HepG2 (cell line): Measurements from ENCODE around the gene SLC48A1. TPM values are rescaled to one million over a fixed set of nuclear protein-coding genes. Genes with fewer than 3 reads are reported as not detected.
A peak's percentile ranks its signal among the peaks of the same experiment; 100 is the strongest.

Source experiments
- DPF2 ChIP-seq: sonication (generic); formaldehyde crosslinking; IDR thresholded peaks from 2 replicates; pipeline ENCODE4 v1.4.0; 2020; ENCODE audit warnings: mild to moderate bottlenecking, low read depth, missing genetic modification reagents, borderline replicate concordance
- ELF4 ChIP-seq: sonication (generic); formaldehyde crosslinking; IDR thresholded peaks from 2 replicates; pipeline ENCODE4 v1.5.0; 2020; ENCODE audit warnings: missing genetic modification reagents, mild to moderate bottlenecking, moderate library complexity, borderline replicate concordance
- GFI1 ChIP-seq: sonication (generic); formaldehyde crosslinking; IDR thresholded peaks from 2 replicates; pipeline ENCODE4 v1.5.0; 2020; ENCODE audit warnings: missing genetic modification reagents, mild to moderate bottlenecking, borderline replicate concordance
- HCFC1 ChIP-seq: fragments of 150-350 bp; IDR thresholded peaks from 2 replicates; pipeline ENCODE4 v1.6.1; 2014; ENCODE audit warnings: low read depth, low read length
- HDAC2 ChIP-seq: sonication (generic); formaldehyde crosslinking; IDR thresholded peaks from 2 replicates; pipeline ENCODE4 v1.4.0; 2020; ENCODE audit warnings: missing genetic modification reagents
- HOXA9 ChIP-seq: sonication (generic); formaldehyde crosslinking; IDR thresholded peaks from 2 replicates; pipeline ENCODE4 v1.8.1; 2022; ENCODE audit warnings: missing genetic modification reagents, mild to moderate bottlenecking, moderate library complexity, borderline replicate concordance
- PHB2 ChIP-seq: fragments of 450-650 bp; IDR thresholded peaks from 2 replicates; pipeline ENCODE4 v1.6.1; 2018; ENCODE audit not compliant: partially characterized antibody
- PREB ChIP-seq: sonication (generic); formaldehyde crosslinking; IDR thresholded peaks from 2 replicates; pipeline ENCODE4 v1.4.0; 2020; ENCODE audit warnings: missing genetic modification reagents
- SIN3B ChIP-seq: fragments of 150-350 bp; IDR thresholded peaks from 2 replicates; pipeline ENCODE4 v1.6.1; 2014; ENCODE audit warnings: low read length
- SYNCRIP ChIP-seq: fragments of 200-400 bp; formaldehyde crosslinking; IDR thresholded peaks from 2 replicates; pipeline ENCODE4 v1.6.1; 2018; ENCODE audit warnings: mild to moderate bottlenecking, low read depth, low read length; ENCODE audit not compliant: insufficient read depth
- TBP ChIP-seq: sonication (generic); formaldehyde crosslinking; IDR thresholded peaks from 2 replicates; pipeline ENCODE4 v1.5.0; 2020; ENCODE audit warnings: missing genetic modification reagents
- ZNF367 ChIP-seq: sonication (generic); formaldehyde crosslinking; IDR thresholded peaks from 2 replicates; pipeline ENCODE4 v1.4.0; 2020; ENCODE audit warnings: missing genetic modification reagents, borderline replicate concordance
- ZNF609 ChIP-seq: sonication (generic); formaldehyde crosslinking; IDR thresholded peaks from 2 replicates; pipeline ENCODE4 v1.4.0; 2020; ENCODE audit warnings: mild to moderate bottlenecking, missing genetic modification reagents, borderline replicate concordance
- ZSCAN9 ChIP-seq: IDR thresholded peaks from 2 replicates; pipeline ENCODE4 v1.6.1; 2016; ENCODE audit warnings: borderline replicate concordance
- polyA plus RNA-seq, 8 experiments: library from polyadenylated mRNA; depleted of rRNA in 3 of 8; stranded (reverse) in 7 of 8; unstranded in 1 of 8; fragments of >200 nt; fragmentation: Illumina TruSeq in 4 of 8; extraction: Trizol in 4 of 8; gene quantifications; 2 replicates each; pipeline versions ENCODE4 v1.2.1 to v1.2.3, GENCODE V29; 2011 to 2016; ENCODE audit warnings: low read depth in 4 of 8, missing spikeins in 1 of 8, mixed read lengths in 1 of 8; ENCODE audit not compliant: insufficient read depth in 1 of 8
- total RNA-seq, 5 experiments: library from RNA; depleted of rRNA; stranded (reverse); fragments of >200 nt; fragmentation: Illumina TruSeq; extraction: Trizol; gene quantifications; 2 replicates each; pipeline ENCODE4 v1.2.3, GENCODE V29; 2016; ENCODE audit warnings: low read depth in 1 of 5
- TF ChIP-seq, protein P1 (sequence below): sonication (generic); formaldehyde crosslinking; conservative IDR thresholded peaks from 2 replicates; pipeline ENCODE4 v1.8.0; 2022; ENCODE audit warnings: mild to moderate bottlenecking, moderate library complexity, missing genetic modification reagents
- TF ChIP-seq, protein P2 (sequence below): sonication (generic); formaldehyde crosslinking; IDR thresholded peaks from 2 replicates; pipeline ENCODE4 v1.8.0; 2022; ENCODE audit warnings: missing genetic modification reagents, mild to moderate bottlenecking, moderate library complexity, borderline replicate concordance
- TF ChIP-seq, protein P3 (sequence below): sonication (generic); formaldehyde crosslinking; conservative IDR thresholded peaks from 2 replicates; pipeline ENCODE4 v1.8.0; 2022; ENCODE audit warnings: low read depth, missing genetic modification reagents

Gene SLC48A1
- total and polyA plus RNA-seq, 2 of the 13 experiments (the other 11 are each of a cell fraction or from before 2014, with no cell fraction given), result 2.2 to 3.7 TPM

- no peak for TF ChIP-seq ZNF609 (CRISPR knock-in tag)
- no peak for TF ChIP-seq HCFC1
- no peak for TF ChIP-seq TBP
- no peak for TF ChIP-seq ZSCAN9
- TF ChIP-seq, protein P1, sequence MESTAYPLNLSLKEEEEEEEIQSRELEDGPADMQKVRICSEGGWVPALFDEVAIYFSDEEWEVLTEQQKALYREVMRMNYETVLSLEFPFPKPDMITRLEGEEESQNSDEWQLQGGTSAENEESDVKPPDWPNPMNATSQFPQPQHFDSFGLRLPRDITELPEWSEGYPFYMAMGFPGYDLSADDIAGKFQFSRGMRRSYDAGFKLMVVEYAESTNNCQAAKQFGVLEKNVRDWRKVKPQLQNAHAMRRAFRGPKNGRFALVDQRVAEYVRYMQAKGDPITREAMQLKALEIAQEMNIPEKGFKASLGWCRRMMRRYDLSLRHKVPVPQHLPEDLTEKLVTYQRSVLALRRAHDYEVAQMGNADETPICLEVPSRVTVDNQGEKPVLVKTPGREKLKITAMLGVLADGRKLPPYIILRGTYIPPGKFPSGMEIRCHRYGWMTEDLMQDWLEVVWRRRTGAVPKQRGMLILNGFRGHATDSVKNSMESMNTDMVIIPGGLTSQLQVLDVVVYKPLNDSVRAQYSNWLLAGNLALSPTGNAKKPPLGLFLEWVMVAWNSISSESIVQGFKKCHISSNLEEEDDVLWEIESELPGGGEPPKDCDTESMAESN, result peak; percentile 72; the same call in 1 of the 2 replicates
- no peak for TF ChIP-seq DPF2 (CRISPR knock-in tag)
- no peak for TF ChIP-seq ELF4 (CRISPR knock-in tag)
- TF ChIP-seq PHB2, result no peak
- TF ChIP-seq, protein P2, sequence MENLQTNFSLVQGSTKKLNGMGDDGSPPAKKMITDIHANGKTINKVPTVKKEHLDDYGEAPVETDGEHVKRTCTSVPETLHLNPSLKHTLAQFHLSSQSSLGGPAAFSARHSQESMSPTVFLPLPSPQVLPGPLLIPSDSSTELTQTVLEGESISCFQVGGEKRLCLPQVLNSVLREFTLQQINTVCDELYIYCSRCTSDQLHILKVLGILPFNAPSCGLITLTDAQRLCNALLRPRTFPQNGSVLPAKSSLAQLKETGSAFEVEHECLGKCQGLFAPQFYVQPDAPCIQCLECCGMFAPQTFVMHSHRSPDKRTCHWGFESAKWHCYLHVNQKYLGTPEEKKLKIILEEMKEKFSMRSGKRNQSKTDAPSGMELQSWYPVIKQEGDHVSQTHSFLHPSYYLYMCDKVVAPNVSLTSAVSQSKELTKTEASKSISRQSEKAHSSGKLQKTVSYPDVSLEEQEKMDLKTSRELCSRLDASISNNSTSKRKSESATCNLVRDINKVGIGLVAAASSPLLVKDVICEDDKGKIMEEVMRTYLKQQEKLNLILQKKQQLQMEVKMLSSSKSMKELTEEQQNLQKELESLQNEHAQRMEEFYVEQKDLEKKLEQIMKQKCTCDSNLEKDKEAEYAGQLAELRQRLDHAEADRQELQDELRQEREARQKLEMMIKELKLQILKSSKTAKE (CRISPR knock-in tag), result no peak
- no peak for TF ChIP-seq PREB (CRISPR knock-in tag)
- no peak for TF ChIP-seq HOXA9 (CRISPR knock-in tag)
- no peak for TF ChIP-seq GFI1 (CRISPR knock-in tag)
- TF ChIP-seq, protein P3, sequence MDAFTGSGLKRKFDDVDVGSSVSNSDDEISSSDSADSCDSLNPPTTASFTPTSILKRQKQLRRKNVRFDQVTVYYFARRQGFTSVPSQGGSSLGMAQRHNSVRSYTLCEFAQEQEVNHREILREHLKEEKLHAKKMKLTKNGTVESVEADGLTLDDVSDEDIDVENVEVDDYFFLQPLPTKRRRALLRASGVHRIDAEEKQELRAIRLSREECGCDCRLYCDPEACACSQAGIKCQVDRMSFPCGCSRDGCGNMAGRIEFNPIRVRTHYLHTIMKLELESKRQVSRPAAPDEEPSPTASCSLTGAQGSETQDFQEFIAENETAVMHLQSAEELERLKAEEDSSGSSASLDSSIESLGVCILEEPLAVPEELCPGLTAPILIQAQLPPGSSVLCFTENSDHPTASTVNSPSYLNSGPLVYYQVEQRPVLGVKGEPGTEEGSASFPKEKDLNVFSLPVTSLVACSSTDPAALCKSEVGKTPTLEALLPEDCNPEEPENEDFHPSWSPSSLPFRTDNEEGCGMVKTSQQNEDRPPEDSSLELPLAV (CRISPR knock-in tag), result no peak
- no peak for TF ChIP-seq HDAC2 (CRISPR knock-in tag)
- no peak for TF ChIP-seq SYNCRIP
- no peak; the same call in 1 of the 2 replicates for TF ChIP-seq ZNF367 (CRISPR knock-in tag)
- TF ChIP-seq SIN3B, result no peak
Measured at GRCh38 chr12:47819138-47819895, 46.3 kb downstream of the SLC48A1 start (continued).
